ENCODE results near the gene PEAK1.
"Not testable (repeated sequence)": the region's sequence is repeated elsewhere in the genome, so short reads cannot be mapped to it uniquely, and the experiment has no call there.

The PEAK1 gene

DNA sequence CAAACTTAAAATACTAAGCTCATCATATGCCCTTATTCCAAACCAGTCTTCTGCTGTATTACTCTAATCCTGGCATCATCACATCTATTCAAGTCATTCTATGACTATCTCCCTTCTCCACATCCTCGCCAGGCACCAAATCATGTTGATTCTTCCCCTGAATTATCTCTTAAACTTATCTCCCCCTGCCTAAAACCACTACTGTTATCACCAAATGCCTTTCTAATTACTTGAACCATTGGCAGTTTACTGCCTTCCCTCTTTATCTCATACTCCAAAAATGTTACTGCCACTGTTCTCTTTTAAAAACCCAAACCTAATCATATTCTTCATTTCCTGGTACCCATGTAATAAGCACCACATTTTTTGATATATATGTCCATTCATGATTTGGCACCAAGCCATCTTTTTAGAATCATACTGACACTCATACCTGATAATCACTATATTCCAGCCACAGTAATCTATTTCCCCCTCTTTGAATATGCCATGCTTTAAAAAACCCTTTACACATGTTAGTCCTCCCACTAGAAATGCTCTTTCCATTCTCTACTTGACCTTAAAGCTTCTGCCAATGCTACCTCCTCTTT is 126.8 kb downstream of the PEAK1 start:
- DNase-seq, result no peak

DNA sequence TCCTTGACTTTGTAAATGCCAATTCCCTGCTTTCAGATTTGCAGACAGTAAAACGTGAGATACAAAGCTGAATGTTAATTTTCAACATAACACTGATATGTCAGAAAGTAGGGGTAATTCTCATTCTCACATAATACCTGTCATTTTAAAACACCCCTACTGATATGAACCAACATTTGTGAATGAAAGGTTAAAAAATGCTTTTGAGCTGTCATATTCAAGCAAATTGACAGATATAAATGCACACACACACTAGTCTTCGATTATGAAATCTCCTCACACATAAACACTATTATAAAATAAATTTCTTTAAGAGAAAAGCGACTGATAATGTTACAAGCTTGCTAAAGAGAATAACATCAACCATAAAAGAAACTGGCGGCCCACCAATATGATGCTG is 128.8 kb downstream of the PEAK1 start:
- no peak for DNase-seq

DNA sequence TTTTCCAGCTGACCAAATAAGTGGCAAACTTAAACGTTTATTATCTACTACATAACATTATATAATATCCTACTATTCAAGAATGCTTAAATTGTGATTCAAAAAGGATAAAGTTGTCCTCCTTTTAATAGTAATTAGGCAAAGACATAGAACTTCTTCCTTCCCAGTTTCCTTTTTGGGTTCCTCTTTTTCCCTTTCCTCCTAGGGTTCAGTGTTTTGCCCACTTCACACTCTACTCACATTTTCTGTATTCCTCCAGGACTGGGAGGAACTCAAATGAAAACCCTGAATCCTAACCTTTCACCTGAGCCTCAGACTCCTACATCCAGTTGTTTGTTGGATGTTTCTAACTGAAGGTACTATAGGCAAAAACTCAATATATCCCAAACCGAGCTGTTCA is 132.5 kb downstream of the PEAK1 start:
- DNase-seq, result no peak

DNA sequence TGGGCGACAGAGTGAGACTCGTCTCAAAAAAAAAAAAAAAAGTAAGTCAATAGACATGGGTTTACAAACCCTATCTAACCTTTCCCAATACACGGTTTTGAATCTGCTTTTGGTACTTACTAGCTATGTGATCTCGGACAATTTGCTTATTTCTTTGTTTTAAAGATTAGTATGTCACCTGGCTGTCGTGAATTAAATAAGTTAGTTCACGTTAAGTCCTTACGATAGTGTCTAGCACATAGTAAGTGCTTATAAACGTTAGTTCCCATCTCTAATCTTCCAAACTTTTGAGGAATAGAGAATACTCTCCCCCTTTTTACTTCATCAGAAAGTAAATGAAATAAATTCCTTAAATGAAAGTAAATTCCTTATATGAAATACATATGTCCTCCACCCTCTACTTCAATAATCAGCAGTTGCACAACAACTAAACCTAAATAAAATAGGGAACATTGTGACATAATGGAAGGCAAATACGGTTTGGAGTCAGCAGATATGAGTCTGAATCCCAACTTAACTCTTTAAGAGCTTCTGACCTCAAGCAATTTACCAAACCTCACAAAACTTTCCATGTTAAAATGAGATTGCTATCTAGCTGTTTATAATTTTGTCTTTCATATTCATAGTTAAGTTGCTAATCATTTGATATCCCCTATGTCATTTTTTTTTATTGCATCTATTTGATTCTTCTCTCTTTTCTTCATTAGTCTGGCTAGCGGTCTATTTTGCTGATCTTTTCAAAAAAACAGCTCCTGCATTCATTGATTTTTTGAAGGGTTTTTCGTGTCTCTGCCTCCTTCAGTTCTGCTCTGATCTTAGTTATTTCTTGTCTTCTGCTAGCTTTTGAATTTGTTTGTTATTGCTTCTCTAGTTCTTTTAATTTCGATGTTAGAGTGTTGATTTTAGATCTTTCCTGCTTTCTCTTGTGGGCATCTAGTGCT is 134.6 kb downstream of the PEAK1 start:
- DNase-seq, result no peak

DNA sequence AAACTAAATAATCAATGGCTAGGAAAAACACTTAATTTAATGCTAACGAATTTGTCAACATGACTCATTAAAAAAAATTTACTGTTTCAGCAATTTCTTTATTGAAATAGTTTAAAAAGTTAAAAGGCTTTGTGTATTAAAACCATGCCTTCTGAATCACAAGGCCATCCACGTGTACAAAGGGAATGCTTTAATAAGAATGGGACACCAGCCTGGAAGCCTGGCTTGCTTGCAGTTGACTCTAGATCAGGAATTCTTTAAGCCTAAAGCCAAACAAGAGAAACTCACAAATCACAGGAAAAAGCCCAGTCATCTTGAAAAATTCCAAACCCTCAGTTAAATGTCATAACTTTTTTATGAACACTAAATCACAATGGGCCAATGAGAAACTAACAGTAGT is 137.6 kb downstream of the PEAK1 start:
- peak; percentile 39 for DNase-seq

DNA sequence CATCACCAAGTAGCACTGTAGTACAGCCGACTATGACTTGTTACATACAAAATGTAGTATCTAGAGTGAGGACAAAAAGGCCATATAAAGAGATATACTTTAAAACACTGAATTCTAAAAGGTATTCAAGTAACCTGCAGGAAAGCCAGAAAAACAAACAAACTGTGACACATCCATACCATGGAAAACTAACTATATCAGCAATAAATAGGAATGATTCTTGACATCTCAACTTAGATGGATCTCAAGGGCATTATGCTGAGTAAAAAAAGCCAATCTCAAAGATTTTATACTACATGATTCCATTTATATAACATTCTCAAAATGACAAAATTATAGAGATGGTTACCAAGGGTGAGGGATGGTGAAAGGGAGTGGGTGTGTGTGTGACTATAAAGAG is 143.0 kb downstream of the PEAK1 start:
- DNase-seq, result no peak

DNA sequence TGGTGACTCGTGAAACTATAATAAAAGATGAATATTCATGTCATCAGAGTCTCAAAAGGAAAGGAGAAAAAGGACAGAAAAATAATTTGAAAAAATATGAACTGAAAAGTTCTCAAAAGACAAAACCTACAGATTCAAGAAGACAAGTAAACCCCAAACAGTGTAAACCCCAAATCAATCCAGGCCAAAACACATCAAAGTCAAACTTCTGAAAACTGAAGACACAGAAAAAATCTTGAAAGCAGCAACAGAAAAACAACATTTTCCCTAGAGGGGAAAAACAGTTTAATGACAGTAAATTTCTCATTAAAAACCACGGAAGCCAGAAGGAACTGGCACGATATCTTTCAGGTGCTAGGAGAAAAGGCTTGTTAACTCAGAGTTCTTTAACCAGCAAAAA is 143.8 kb downstream of the PEAK1 start:
- DNase-seq, result no peak

DNA sequence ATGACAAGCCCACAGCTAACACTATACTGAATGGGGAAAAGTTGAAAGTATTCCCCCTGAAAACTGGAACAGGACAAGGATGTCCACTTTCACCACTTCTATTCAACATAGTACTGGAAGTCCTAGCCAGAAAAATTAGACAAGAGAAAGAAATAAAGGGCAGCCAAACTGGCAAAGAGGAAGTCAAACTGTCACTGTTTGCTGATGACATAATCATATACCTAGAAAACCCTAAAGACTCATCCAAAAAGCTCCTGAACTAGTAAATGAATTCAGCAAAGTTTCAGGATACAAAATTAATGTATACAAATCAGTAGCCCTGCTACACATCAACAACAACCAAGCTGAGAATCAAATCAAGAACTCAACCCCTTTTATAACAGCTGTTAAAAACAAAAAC is 146.8 kb downstream of the PEAK1 start:
- not testable (repeated sequence) for DNase-seq

DNA sequence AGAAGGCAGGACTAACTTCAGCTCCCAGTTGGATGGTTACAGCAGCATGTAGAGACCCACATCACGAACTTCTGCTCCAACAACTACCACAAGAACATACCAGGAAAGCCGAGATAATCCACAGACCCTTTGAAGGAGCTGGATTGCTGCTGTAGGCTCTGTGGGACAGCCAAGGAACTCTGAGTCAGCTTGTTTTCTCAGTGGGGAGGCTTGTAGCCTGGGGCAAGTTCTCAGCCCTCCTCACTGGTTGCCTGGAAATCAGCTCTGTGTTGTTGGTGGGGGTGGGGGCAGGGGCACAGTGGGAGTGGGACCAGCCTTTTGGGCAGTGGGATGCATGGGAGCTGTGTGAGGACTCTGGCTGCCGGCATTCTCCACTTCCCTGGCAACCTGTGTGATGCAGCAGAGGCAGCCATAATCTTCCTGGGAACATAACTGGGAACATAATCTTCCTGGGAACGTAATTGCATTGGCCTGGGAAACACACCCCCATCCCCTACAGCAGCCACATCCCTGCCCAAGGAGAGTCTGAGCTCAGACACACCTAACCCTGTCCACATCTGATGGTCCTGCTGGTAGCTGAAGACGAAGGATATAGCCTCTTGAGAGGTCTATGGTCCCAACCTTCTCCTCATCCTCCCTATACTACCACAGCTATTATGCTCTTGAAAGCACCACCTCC is 153.1 kb downstream of the PEAK1 start:
- DNase-seq, result no peak

DNA sequence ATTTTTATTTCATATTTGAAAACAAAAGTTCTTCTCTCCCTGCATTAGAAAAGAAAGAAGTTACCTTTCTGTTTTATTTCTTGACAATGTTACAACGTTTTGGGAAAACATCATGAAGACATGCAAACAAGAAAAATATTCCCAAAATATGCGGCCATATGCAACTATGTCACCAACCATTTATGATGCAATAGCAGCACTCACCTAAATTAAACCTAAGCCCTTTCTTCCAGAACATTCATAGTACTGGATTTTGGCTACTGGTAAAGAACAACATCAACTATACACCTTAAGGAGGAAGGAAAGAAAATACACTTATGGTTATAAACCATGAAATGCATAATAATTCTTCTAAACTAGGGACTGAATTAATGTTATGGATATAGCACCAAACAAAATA is 164.5 kb downstream of the PEAK1 start:
- DNase-seq, result no peak

DNA sequence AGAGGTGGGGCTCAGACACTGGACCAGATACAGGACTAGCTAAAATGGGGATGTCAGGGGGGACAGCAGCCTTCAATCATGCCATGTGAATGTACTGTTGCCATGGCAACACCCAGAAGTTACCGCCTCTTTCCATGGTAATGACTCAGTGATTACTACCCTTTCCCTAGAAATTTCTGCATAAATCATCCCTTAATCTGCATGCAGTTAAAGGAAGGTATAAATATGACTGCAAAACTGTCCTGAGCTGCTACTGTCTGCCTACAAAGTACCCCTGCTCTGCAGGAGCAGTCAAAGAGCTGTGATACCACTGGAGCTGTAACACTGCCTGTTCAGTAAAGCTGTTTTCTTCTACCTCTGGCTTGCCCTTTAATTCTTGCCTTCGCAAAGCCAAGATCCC is 168.2 kb downstream of the PEAK1 start:
- DNase-seq, result no peak

DNA sequence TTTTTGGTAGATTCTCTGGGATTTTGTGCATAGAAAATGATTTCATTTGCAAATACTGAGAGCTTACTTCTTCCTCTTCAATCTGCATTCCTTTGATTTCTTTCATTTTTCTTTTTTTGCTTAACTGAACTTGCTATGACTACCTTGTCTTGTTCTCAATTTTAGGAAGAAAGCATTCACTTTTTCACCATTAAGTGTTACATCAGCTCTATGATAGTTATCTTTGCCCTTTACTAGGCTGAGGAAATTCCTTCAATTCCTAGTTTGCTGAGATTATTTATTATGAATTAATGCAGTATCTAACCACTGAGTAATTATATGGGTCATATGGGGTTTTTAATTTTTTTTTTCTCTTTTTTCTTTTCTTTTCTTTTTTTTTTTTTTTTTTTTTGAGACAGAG is 172.8 kb downstream of the PEAK1 start:
- no peak for DNase-seq

DNA sequence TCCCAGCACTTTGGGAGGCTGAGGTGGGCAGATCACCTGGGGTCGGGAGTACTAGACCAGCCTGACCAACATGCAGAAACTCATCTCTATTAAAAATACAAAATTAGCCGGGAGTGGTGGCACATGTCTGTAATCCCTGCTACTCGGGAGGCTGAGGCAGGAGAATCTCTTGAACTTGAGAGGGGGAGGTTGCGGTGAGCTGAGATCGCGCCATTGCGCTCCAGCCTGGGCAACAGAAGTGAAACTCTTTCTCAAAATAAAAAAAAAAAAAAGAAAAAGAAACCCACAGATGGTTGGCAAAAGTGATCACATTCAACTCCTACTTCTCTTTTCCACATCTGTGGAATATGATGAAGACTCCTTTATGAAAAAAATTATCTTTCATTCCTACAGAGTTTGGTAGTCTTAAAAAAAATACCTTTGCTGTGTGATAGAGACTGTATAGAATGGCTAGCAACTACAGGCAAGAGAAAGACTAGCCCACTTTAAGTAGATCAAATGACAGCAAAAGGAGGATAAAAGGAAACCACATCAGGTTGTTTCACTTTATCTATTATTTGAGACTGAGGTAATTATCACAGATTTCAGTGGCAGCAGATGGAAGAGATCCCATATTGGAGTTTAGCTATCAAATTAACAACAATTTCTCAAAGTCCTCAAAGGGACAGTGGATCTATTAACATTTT is 176.0 kb downstream of the PEAK1 start:
- no peak for DNase-seq

DNA sequence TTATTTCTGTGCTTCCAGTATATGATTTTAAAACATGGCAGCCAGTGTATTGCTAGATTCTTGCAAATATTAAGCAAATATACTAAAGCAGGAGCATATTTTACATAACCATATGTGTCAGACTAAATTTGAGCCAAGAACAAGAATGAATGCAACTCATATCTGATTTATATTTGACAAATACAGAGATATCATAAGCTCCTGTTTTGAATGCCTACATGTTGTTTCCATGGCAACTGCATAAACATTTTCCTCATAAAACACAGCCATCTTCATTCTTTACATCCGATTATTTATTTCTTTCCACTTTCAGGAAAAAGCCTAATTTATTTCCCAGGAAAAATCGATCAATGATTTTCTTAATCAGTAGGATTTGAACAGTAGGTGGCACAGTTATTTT is 176.8 kb downstream of the PEAK1 start:
- no peak for DNase-seq

DNA sequence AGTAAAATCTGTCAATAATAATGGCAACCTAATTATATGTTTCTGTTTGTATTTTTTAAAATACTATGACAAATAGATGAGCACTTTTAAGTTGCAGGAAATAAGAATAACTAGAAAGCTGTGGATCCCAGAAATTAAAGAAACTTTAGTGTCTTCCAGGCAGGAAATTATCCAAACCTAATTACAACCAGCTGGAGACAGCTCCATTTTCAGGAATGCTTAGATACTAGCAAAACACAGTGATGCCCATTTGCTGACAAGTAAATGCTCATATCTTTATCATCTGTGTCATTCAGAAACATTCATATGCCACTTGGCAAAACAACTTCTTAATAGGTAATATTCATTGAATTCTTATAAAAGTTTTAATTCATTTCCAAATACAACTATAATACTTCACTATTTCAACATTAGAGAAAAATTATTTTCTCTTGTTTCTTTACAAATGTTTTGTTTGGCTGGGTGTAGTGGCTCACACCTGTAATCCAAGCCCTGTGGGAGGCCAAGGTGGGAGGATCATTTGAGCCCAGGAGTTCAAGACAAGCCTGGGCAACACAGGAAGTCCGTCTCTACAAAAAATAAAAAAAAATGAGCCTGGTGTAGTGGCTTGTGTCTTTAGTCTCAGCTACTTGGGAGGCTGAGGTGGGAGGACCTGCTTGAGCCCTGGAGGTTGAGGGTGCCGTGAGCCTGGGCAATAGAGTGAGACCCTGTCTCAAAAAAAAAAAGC is 179.9 kb downstream of the PEAK1 start:
- DNase-seq, result no peak

DNA sequence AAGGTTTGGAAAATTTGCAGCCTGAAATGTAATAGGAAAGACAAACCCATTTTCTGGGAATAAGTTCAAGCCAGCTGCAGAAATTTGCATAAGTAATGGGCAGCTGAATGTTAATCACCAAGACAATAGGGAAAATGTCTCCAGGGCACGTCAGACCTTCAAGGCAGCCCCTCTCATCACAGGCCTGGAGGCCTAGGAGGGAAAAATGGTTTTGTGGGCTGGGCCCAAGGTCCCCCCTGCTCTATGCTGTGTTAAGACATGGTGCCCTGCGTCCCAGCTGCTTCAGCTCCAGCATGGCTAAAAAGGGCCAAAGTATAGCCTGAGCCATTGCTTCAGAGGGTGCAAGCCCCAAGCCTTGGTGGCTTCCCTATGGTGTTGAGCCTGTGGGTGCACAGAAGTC is 184.3 kb downstream of the PEAK1 start:
- no peak for DNase-seq

DNA sequence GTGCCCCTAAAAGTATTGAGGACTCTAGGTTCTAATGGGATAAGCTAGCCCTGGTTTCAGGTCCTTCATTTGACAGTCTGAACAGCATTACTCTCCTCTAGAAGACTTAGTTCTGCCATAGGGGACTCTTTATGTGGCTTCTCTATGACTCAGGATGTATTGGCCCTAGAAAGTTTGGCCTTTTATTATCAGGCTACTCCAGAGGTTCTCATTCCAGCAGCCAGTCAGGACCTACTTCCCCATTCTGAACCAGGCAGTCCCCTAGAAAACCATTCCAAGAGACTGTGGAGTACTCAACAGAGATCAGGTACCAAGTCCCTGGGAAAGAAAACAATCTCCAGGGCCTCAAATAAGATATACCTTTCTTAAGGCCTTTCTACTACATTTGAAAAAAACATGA is 191.1 kb downstream of the PEAK1 start:
- no peak for DNase-seq

DNA sequence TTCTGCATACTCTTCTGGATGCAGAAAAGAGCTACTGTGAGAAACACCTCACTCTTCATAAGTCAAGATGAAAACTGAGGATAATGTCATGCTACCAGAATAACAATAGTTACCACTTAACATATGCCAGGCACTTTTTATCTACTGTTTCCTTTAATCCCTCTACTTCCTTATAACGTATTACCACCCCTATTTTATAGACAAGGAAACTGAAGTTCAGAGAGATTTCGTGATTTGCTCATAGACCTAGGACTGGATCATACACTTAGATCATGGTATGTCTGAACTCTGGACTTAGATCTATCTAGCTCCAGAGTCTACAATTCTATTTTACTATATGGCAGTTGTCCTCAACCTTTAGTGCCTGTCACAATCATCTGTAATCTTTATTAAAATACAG is 193.3 kb downstream of the PEAK1 start:
- DNase-seq, result no peak

DNA sequence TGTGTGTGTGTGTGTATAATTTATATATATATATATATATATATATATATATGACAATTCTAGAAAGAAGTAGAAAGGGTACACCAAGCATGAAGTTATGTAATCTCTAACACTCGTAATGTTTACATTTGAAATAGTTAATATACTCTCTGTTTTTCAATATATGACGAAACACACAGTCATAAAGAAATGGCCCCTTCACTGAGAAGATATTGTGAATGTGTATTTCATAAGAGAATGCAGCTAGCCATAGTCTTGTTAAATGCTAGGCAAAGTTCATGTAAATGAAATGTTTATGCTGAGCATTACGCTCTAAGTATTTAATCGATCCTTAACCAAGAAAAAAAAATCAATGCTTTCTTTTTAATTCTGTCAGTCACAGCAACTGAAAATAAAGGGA is 194.3 kb downstream of the PEAK1 start:
- DNase-seq, result no peak

DNA sequence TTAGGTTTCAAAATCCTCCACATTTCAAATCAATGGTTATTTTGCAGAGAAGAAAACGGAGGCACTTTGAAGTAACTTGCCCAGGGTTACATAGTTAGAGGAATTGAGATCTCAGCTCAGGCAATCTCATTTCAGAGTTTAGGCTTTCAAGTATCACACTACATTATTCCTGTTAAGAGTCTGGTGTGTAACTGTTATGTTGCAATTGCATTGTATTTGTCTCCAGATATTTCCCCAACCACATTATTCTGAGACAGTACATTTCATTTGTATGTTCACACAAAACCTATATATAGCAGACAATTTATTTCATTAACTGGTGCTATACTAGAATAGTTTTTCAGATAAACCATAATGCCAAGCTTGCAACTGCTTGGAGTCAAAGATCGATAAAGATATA is 194.8 kb downstream of the PEAK1 start:
- no peak for DNase-seq

DNA sequence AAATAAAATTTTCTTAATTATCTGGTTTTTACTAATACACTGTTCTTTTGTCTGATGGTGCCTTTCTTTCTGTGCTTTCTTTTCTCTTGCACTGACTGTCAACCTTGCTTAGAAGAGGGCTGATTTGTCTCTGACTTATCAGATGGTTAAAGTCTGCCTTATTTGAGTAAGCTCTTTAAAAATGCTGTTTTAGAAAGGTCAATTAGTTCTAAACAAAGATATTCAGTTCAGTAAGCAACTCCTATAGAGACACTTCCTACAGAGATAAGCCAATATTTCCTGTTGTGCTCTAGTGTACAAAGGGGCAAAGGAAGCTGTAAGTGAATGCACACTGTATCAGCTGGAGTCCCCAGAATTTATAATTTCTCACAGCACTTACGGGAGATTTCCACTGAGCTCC is 195.6 kb downstream of the PEAK1 start:
- no peak for DNase-seq

DNA sequence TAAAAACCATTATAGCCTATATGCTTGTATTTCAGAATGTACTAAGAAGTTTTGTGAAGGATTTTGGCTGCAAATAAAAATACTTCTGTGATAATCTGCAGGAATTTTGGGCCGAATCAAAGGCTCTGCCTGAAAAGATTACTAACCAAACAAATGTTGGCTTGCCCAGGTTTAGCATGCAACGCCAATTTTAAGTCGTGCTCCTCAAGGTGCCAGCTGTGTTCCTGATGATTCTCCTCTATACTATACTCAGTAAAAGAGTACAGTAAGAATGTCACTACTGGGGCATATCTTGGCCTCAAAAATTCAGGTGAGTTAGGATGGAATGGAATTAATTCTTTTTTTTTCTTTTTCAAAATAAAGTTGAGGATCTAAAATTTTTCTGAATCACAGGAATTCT is 198.2 kb downstream of the PEAK1 start:
- DNase-seq, result peak; percentile 26

DNA sequence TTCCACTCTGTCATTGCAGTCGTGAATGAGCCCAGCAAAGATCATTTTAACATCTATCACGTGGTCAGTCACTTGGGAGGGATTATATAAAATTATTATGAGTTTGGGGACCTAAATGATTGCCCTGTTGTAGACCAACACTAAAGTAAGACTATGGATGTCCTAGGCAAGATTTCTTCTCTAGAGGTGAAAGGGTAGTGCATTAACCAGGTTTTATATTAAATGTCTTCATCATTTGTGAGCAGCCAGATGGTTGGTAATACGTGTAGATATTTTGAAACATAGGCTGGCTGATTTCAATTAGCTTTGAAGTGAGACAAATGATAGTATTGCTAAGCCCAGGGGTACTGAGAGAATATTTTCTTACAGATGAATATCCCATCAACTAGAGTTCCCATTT is 198.7 kb downstream of the PEAK1 start:
- no peak for DNase-seq

Data from right hindlimb (tissue), 1 donor.